Panc1 (cell line): Measurements from ENCODE around the gene ANXA6. TPM values are rescaled to one million over a fixed set of nuclear protein-coding genes. Genes with fewer than 3 reads are reported as not detected.

Source experiments
- ATAC-seq: fragments of 200-7000 bp; cut with Tn5 transposase; 2 replicates; pipeline ENCODE4 v1.9.1; 2020; ENCODE audit warnings: mild to moderate bottlenecking, moderate library complexity
- BruUV-seq: library from RNA; stranded (reverse); fragments of 400-500 nt; replicated peaks from 2 replicates; lab custom pipeline; 2021; lab: Mats Ljungman, UMichigan
- CTCF ChIA-PET: fragments of 300-600 bp; sonication (Branson Sonifier 250); formaldehyde crosslinking; loops from one replicate; lab custom pipeline; 2022; ENCODE audit warnings: antibody characterized with exemption; lab: Charles Lee
- POLR2A ChIA-PET: fragments of 300-600 bp; sonication (Branson Sonifier 250); formaldehyde crosslinking; loops from one replicate; lab custom pipeline; 2022; ENCODE audit warnings: antibody characterized with exemption; lab: Charles Lee
- DNase-seq: peaks from one replicate; pipeline ENCODE4 v3.0.0-alpha.2; 2010; ENCODE audit warnings: low read depth, low spot score
- H3K27ac ChIP-seq: 2 replicates; pipeline ENCODE4 v1.5.1; 2011; ENCODE audit warnings: mild to moderate bottlenecking, low read length, inconsistent platforms
- H3K27me3 ChIP-seq: fragments of 200-500 bp; sonication (Bioruptor generic); 2 replicates; pipeline ENCODE4 v1.6.0; 2014; ENCODE audit warnings: low read length, inconsistent platforms; ENCODE audit not compliant: control insufficient read depth, insufficient read depth
- H3K36me3 ChIP-seq: fragments of 200-500 bp; sonication (Bioruptor generic); 2 replicates; pipeline ENCODE4 v1.5.1; 2014; ENCODE audit warnings: inconsistent platforms, mild to moderate bottlenecking, low read length, moderate library complexity; ENCODE audit not compliant: control insufficient read depth, insufficient read depth
- H3K4me1 ChIP-seq: 2 replicates; pipeline ENCODE4 v1.5.1; 2011; ENCODE audit warnings: inconsistent platforms, mild to moderate bottlenecking, low read length, moderate library complexity; ENCODE audit not compliant: control insufficient read depth, insufficient read depth
- H3K4me3 ChIP-seq, 2 experiments: 2 replicates each; pipeline ENCODE4 v1.5.1; 2011 to 2012; ENCODE audit warnings: low read depth in 2 of 2, low read length in 2 of 2, mild to moderate bottlenecking in 2 of 2, inconsistent platforms in 1 of 2, moderate library complexity in 1 of 2
- H3K9me3 ChIP-seq: fragments of 200-500 bp; sonication (Bioruptor generic); 2 replicates; pipeline ENCODE4 v1.5.1; 2014; ENCODE audit warnings: low read depth, mild to moderate bottlenecking, inconsistent platforms, low read length, moderate library complexity; ENCODE audit not compliant: control insufficient read depth, insufficient read depth
- POLR2AphosphoS5 ChIP-seq: IDR thresholded peaks from 2 replicates; pipeline ENCODE4 v1.6.1; 2012; ENCODE audit warnings: mild to moderate bottlenecking, low read depth, low read length, moderate library complexity
- SIN3A ChIP-seq: IDR thresholded peaks from 2 replicates; pipeline ENCODE4 v1.6.1; 2012; ENCODE audit warnings: low read depth, mild to moderate bottlenecking, low read length, moderate library complexity, borderline replicate concordance; ENCODE audit not compliant: insufficient read depth
- TCF7L2 ChIP-seq: IDR thresholded peaks from 2 replicates; pipeline ENCODE4 v1.6.1; 2011; ENCODE audit warnings: mild to moderate bottlenecking, low read depth, low read length, inconsistent platforms
- in situ Hi-C: cut with HindIII; loops from 2 replicates; pipeline ENCODE4 v1.10.0; 2016; ENCODE audit warnings: low sequenced_read_pairs, low pct_unique_long_range_greater_than_20kb
- intact Hi-C: fragments of 100-400 bp; cut with micrococcal nuclease; formaldehyde crosslinking; loops from one replicate; pipeline ENCODE4 v1.10.0; 2022; ENCODE audit not compliant: unreplicated experiment
- total RNA-seq: library from RNA; stranded (reverse); gene quantifications from one replicate; pipeline ENCODE4 v1.2.1, GENCODE V29; 2021; ENCODE audit not compliant: unreplicated experiment
- TF ChIP-seq, protein P1 (sequence below), 2 experiments: IDR thresholded peaks; 2 replicates each; pipeline ENCODE4 v1.6.1; 2011 to 2012; ENCODE audit warnings: low read depth in 2 of 2, control low read depth in 1 of 2, low read length in 1 of 2, mild to moderate bottlenecking in 1 of 2, moderate library complexity in 1 of 2; ENCODE audit not compliant: insufficient read depth in 1 of 2
- TF ChIP-seq, protein P2 (sequence below): fragments of 450-650 bp; IDR thresholded peaks from 2 replicates; pipeline ENCODE4 v1.5.1; 2017; ENCODE audit warnings: mild to moderate bottlenecking

The ANXA6 gene
- total RNA-seq, 1 experiment from 2014 or later: 60.0 TPM

DNA sequence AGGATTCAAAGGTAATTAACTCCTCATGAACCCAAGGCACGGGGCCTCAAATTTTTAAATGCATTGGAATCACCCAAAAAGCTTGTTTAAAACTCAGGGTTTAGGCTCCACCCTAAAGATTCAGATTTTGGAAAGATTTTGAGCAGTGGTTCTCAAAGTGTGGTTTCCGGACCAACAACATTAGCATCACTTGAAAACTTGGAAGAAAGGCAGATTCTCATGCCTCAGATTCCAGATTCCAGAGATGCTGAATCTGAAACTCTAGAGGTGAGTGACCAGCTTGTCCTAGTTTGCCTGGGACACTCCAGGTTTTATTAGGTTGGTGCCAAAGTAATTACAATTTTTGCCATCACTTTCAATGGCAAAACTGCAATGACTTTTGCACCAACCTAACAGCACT lies 52.0 kb downstream of the ANXA6 start:
- no peak for ATAC-seq
- in situ Hi-C loops: no loop called here
- Histone ChIP-seq H3K4me1 (no peaks in the 10 kb centered on the region), H3K9me3 (no peaks in the 10 kb centered on the region), H3K36me3 (no peaks in the 10 kb centered on the region), H3K27me3 (no peaks in the 10 kb centered on the region), H3K4me3 (no peak overlapping the region), H3K27ac (no peak overlapping the region)
- BruUV-seq: no TSS peak
- ChIA-PET POLR2A (no interaction called here), CTCF (interaction anchor here (1.1 kb wide), 1 partner anchor 10 kb away, joined by 3 read pairs; no protein-coding TSS in a partner anchor)
- TF ChIP-seq SIN3A: no peak
- TF ChIP-seq, protein P1, sequence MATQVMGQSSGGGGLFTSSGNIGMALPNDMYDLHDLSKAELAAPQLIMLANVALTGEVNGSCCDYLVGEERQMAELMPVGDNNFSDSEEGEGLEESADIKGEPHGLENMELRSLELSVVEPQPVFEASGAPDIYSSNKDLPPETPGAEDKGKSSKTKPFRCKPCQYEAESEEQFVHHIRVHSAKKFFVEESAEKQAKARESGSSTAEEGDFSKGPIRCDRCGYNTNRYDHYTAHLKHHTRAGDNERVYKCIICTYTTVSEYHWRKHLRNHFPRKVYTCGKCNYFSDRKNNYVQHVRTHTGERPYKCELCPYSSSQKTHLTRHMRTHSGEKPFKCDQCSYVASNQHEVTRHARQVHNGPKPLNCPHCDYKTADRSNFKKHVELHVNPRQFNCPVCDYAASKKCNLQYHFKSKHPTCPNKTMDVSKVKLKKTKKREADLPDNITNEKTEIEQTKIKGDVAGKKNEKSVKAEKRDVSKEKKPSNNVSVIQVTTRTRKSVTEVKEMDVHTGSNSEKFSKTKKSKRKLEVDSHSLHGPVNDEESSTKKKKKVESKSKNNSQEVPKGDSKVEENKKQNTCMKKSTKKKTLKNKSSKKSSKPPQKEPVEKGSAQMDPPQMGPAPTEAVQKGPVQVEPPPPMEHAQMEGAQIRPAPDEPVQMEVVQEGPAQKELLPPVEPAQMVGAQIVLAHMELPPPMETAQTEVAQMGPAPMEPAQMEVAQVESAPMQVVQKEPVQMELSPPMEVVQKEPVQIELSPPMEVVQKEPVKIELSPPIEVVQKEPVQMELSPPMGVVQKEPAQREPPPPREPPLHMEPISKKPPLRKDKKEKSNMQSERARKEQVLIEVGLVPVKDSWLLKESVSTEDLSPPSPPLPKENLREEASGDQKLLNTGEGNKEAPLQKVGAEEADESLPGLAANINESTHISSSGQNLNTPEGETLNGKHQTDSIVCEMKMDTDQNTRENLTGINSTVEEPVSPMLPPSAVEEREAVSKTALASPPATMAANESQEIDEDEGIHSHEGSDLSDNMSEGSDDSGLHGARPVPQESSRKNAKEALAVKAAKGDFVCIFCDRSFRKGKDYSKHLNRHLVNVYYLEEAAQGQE (IDR thresholded peaks at IDR 0.05; ENCODE audit: insufficient read depth in 1 of 2, low read depth in 2 of 2, low read length in 1 of 2): no peak
- no peak for TF ChIP-seq POLR2AphosphoS5
- no peak for TF ChIP-seq TCF7L2
- TF ChIP-seq, protein P2, sequence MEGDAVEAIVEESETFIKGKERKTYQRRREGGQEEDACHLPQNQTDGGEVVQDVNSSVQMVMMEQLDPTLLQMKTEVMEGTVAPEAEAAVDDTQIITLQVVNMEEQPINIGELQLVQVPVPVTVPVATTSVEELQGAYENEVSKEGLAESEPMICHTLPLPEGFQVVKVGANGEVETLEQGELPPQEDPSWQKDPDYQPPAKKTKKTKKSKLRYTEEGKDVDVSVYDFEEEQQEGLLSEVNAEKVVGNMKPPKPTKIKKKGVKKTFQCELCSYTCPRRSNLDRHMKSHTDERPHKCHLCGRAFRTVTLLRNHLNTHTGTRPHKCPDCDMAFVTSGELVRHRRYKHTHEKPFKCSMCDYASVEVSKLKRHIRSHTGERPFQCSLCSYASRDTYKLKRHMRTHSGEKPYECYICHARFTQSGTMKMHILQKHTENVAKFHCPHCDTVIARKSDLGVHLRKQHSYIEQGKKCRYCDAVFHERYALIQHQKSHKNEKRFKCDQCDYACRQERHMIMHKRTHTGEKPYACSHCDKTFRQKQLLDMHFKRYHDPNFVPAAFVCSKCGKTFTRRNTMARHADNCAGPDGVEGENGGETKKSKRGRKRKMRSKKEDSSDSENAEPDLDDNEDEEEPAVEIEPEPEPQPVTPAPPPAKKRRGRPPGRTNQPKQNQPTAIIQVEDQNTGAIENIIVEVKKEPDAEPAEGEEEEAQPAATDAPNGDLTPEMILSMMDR: no peak
- no peak for DNase-seq
- intact Hi-C loops: no loop called here

DNA sequence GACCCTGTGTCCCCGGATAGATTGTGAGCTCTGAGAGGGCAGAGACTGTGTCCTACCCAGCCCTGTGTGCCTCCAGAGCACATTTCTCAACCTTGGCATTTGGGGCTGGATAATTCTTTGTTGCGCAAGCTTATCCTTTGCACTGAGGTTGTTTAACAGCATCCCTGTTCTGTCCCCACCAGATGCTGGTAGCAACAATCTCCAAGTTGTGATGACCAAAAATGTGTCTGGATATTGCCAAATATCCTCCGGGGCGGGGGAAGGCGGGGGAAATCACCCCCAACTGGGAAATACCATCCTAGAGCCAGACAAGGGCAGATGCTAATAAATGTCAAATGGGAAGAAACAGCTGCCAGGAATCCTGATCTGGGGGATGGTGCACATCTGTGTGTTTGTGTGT lies 52.8 kb downstream of the ANXA6 start:
- POLR2A ChIA-PET: no interaction called here
- Histone ChIP-seq H3K27me3 (no peaks in the 10 kb centered on the region), H3K4me3 (no peak overlapping the region), H3K4me1 (no peaks in the 10 kb centered on the region), H3K9me3 (no peaks in the 10 kb centered on the region), H3K27ac (no peak overlapping the region), H3K36me3 (no peaks in the 10 kb centered on the region)
- BruUV-seq: no TSS peak
- no peak for TF ChIP-seq TCF7L2
- TF ChIP-seq, protein P1 (IDR thresholded peaks at IDR 0.05; ENCODE audit: insufficient read depth in 1 of 2, low read depth in 2 of 2, low read length in 1 of 2): no peak
- TF ChIP-seq, protein P2: no peak
- TF ChIP-seq POLR2AphosphoS5: no peak
- no peak for TF ChIP-seq SIN3A
- CTCF ChIA-PET: interaction anchor here (0.8 kb wide), 1 partner anchor 11 kb away, joined by 3 read pairs; no protein-coding TSS in a partner anchor
- DNase-seq (no peak), ATAC-seq (no peak)
- in situ Hi-C loops: no loop called here
- intact Hi-C loops: no loop called here
